Activated naive CD8-positive, alpha-beta T cell treated with anti-CD3 and anti-CD28 coated beads for 36 hours (primary cell): Measurements from ENCODE around the gene FAM169A. TPM values are rescaled to one million over a fixed set of nuclear protein-coding genes. Genes with fewer than 3 reads are reported as not detected.

Source experiments
- DNase-seq: peaks from one replicate; pipeline ENCODE4 v3.0.0; 2021
- H3K27ac Mint-ChIP-seq: one replicate; pipeline ENCODE4 v1.8.0; 2022; ENCODE audit warnings: mild to moderate bottlenecking, moderate library complexity, mixed read lengths
- H3K27me3 Mint-ChIP-seq: one replicate; pipeline ENCODE4 v1.8.0; 2022; ENCODE audit warnings: mild to moderate bottlenecking, mixed read lengths
- H3K36me3 Mint-ChIP-seq: one replicate; pipeline ENCODE4 v1.8.0; 2021; ENCODE audit warnings: mild to moderate bottlenecking, mixed read lengths
- H3K4me1 Mint-ChIP-seq: one replicate; pipeline ENCODE4 v1.8.0; 2021; ENCODE audit warnings: mixed read lengths
- H3K4me3 Mint-ChIP-seq: one replicate; pipeline ENCODE4 v1.8.0; 2022; ENCODE audit warnings: mild to moderate bottlenecking, moderate library complexity, mixed read lengths
- H3K9me3 Mint-ChIP-seq: one replicate; pipeline ENCODE4 v1.8.0; 2022; ENCODE audit warnings: mixed read lengths
- total RNA-seq, 2 experiments: library from RNA; stranded (reverse); gene quantifications; one replicate each; pipeline ENCODE4 v1.2.3, GENCODE V29; 2021

Gene FAM169A
- total RNA-seq, 2 experiments from 2014 or later: 12.0 to 12.2 TPM

DNA sequence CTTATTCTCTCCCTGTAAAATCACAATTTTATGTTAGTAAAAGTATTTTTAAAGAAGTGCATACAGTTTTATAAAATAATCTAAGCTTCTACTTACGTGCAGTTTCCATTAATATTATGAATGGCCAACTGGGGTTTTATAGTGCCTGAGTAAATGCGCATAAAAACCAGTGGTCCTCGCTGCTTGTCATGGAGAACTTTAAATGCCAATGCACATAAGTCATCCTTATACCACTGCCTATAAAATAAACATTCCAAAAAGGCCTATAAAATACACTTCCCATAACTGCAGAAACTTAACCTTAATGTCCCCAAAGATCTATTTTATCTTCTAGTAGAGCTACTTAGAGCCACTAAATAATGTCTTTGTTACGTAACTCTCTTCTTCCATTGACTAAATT lies 127.8 kb downstream of the FAM169A start:
- DNase-seq: no peak
- H3K9me3 Mint-ChIP-seq: no peaks in the 10 kb centered on the region
- H3K4me1 Mint-ChIP-seq: no peaks in the 10 kb centered on the region
- H3K27ac Mint-ChIP-seq: no peak overlapping the region
- no peak overlapping the region for H3K4me3 Mint-ChIP-seq
- H3K36me3 Mint-ChIP-seq: peaks cover 7% of the 10 kb centered on the region
- no peaks in the 10 kb centered on the region for H3K27me3 Mint-ChIP-seq

- DNase-seq: no peak
- no peaks in the 10 kb centered on the region for H3K4me1 Mint-ChIP-seq
- H3K27me3 Mint-ChIP-seq: no peaks in the 10 kb centered on the region
- H3K27ac Mint-ChIP-seq: no peak overlapping the region
- H3K4me3 Mint-ChIP-seq: no peak overlapping the region
- no peaks in the 10 kb centered on the region for H3K9me3 Mint-ChIP-seq
- H3K36me3 Mint-ChIP-seq: peaks cover 6% of the 10 kb centered on the region
Observed at GRCh38 chr5:74736759-74737158, 129.4 kb downstream of the FAM169A start.

Other genes with a start within 250 kb of the FAM169A start
- gene ENC1, start 225.7 kb downstream of the FAM169A start, total RNA-seq: under 1 TPM; 0.52 to 0.60 TPM
- gene HEXB, start 181.2 kb downstream of the FAM169A start, total RNA-seq: 10 to 100 TPM; 44.7 to 51.7 TPM
- 10 to 100 TPM; 30.9 to 31.2 TPM for gene GFM2, start 99.3 kb downstream of the FAM169A start, total RNA-seq
- 100 to 1,000 TPM; 173 to 193 TPM for gene NSA2, start 99.1 kb downstream of the FAM169A start, total RNA-seq
- gene GCNT4, start 186.2 kb upstream of the FAM169A start, total RNA-seq: 1 to 10 TPM; 1.6 to 1.7 TPM